ENCODE results near the gene ZPBP. TPM values are rescaled to one million over a fixed set of nuclear protein-coding genes. Genes with fewer than 3 reads are reported as not detected.

Gene ZPBP
- total and polyA plus RNA-seq, 12 donors, result 0.72 TPM; not detected in 11

- no peak overlapping the region for H3K4me3 ChIP-seq
- DNase-seq, result no peak
- H3K27me3 ChIP-seq, result no peaks in the 10 kb centered on the region
- H3K4me1 ChIP-seq (replicated peaks in 1 of 2), result no peaks in the 10 kb centered on the region
- WGBS, 4 donors, result 77 to 84% (median 80%) methylated on average over 1 of the region's 1 CpG
- no peaks in the 10 kb centered on the region for H3K36me3 ChIP-seq (replicated peaks in 1 of 2)
- no peak for TF ChIP-seq CTCF (IDR thresholded peaks at IDR 0.05)
- TF ChIP-seq POLR2A (IDR thresholded peaks at IDR 0.05), result no peak
- no peaks in the 10 kb centered on the region for H3K9me3 ChIP-seq (replicated peaks in 1 of 3)
- intact Hi-C loops (cut with DNase I), result no loop called here
- H3K27ac ChIP-seq, result no peak overlapping the region
These were observed 116.8 kb downstream of the ZPBP start for GRCh38 chr7:49976238-49976637.

GRCh38 chr7:49974035-49974434 is 119.0 kb downstream of the ZPBP start:
- Histone ChIP-seq H3K27me3 (no peaks in the 10 kb centered on the region), H3K27ac (no peak overlapping the region), H3K9me3 (replicated peaks in 1 of 3) (no peaks in the 10 kb centered on the region), H3K4me1 (replicated peaks in 1 of 2) (no peaks in the 10 kb centered on the region), H3K36me3 (replicated peaks in 1 of 2) (no peaks in the 10 kb centered on the region), H3K4me3 (no peak overlapping the region)
- 74 to 89% (median 83%) methylated on average over 1 of the region's 1 CpG for WGBS, 4 donors
- intact Hi-C loops (cut with DNase I), result no loop called here
- TF ChIP-seq CTCF (IDR thresholded peaks at IDR 0.05) (no peak), POLR2A (IDR thresholded peaks at IDR 0.05) (no peak)
- no peak for DNase-seq

GRCh38 chr7:49937608-49938007 is 155.4 kb downstream of the ZPBP start:
- Histone ChIP-seq H3K36me3 (replicated peaks in 1 of 2) (no peaks in the 10 kb centered on the region), H3K4me1 (replicated peaks in 1 of 2) (no peaks in the 10 kb centered on the region), H3K27ac (no peak overlapping the region), H3K27me3 (no peaks in the 10 kb centered on the region), H3K4me3 (no peak overlapping the region), H3K9me3 (replicated peaks in 1 of 3) (no peaks in the 10 kb centered on the region)
- intact Hi-C loops (cut with DNase I), result no loop called here
- 75 to 85% (median 77%) methylated on average over 2 of the region's 2 CpGs for WGBS, 4 donors
- no peak for TF ChIP-seq CTCF (IDR thresholded peaks at IDR 0.05)
- TF ChIP-seq POLR2A (IDR thresholded peaks at IDR 0.05), result no peak
- no peak for DNase-seq

DNA sequence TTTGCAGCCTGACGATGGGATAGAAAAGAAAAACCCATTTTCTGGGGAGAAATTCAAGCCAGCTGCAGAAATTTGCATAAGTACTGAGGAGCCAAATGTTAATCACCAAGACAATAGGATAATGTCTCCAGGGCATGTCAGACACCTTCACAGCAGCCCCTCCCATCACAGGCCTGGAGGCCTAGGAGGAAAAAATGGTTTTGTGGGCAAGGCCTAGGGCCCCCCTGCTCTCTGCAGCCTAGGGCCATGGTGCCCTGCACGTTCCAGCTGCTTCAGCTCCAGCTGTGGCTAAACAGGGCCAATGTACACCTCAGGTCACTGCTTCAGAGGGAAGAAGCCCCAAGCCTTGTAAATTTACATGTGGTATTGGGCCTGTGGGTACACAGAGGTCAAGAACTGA is 161.4 kb downstream of the ZPBP start:
- H3K27ac ChIP-seq, result no peak overlapping the region
- no peaks in the 10 kb centered on the region for H3K27me3 ChIP-seq
- DNase-seq, result no peak
- H3K4me3 ChIP-seq, result no peak overlapping the region
- intact Hi-C loops (cut with DNase I), result no loop called here
- H3K36me3 ChIP-seq (replicated peaks in 1 of 2), result no peaks in the 10 kb centered on the region
- 81 to 92% (median 83%) methylated on average over 1 to 2 of the region's 2 CpGs for WGBS, 4 donors
- TF ChIP-seq CTCF (IDR thresholded peaks at IDR 0.05) (no peak), POLR2A (IDR thresholded peaks at IDR 0.05) (no peak)
- H3K9me3 ChIP-seq (replicated peaks in 1 of 3), result no peaks in the 10 kb centered on the region
- H3K4me1 ChIP-seq (replicated peaks in 1 of 2), result no peaks in the 10 kb centered on the region
